Omental fat pad (tissue), 4 donors: Measurements from ENCODE around the gene NR2F6. TPM values are rescaled to one million over a fixed set of nuclear protein-coding genes. Genes with fewer than 3 reads are reported as not detected.

Experiments used
- ATAC-seq: fragments of 150-250 bp; one replicate; pipeline ENCODE4 v1.9.1; 2016; ENCODE audit warnings: mild to moderate bottlenecking, moderate library complexity; ENCODE audit not compliant: low FRiP score
- DNase-seq: peaks from one replicate; pipeline ENCODE4 v3.0.0-alpha.2; 2019; ENCODE audit warnings: low spot score
- CTCF ChIP-seq, 3 donors: fragments of 450-650 bp; IDR thresholded peaks; one replicate each; pipeline ENCODE4 v1.5.1; 2016 to 2017; ENCODE audit warnings: antibody characterized with exemption in 3 of 3, mild to moderate bottlenecking in 3 of 3, moderate library complexity in 2 of 3
- total RNA-seq, 4 donors: library from RNA; depleted of rRNA; stranded (reverse); fragments of >200 nt; gene quantifications; one replicate each; pipeline ENCODE4 v1.1.0, GENCODE V29; 2016

Gene NR2F6
- total RNA-seq, 4 donors from 2014 or later, result 16.9 to 45.4 (median 29.8) TPM

DNA sequence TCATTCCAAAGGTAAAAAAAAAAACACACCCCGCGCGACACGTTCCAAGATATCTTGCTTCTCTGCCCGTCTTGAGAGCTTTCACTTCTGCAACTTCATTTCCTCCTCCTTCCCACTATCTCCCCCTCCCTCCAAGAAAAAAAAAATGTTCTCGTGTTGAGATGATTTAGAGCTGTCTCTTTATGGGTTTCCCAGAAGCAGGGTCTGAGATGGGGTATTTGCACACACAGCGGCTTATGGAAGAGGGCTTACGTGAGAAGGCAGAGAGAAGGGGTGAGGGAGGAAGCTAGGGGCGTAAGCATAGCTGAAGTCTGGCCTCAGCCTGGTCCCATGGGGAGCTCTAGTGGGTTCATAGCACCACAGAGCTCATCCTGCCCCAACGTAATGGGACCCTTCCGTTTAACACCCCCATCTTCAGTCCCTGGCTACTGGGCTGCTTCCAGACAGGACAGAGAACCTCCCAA, 61.8 kb downstream of the NR2F6 start:
- DNase-seq (no peak), ATAC-seq (no peak)
- no peak for TF ChIP-seq CTCF (IDR thresholded peaks at IDR 0.05)

DNA sequence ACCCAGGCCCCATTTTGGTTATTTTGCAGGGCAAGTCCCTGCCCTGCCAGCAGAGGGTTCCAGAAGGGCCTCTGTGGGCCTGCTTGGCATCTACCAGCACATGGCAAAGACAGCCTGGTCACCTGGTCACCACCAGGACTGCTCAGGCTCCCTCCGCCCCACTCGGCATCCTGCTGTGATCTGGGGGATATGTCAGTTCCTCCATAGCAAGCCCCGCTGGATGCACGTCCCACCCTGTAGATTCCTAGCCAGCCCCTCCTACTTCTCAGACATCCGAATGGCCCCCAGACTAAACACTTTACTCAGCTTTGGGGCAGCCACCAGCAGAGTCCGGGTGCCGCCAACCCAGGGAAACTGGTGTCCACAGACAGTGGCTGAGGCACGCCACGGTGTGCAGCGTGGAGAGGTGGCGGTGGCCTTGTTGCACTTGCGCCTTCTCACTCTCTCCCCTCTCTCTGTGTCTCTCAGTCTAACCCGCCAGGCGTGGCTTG, 62.4 kb downstream of the NR2F6 start:
- TF ChIP-seq CTCF (IDR thresholded peaks at IDR 0.05), result no peak
- ATAC-seq (no peak), DNase-seq (no peak)

Other genes with a start within 250 kb of the NR2F6 start
- gene CPAMD8, start 219.1 kb downstream of the NR2F6 start, total RNA-seq, result 10 to 100 TPM in 2 of 4 donors, 1 to 10 TPM in 2; 4.7 to 39.6 (median 11.2) TPM
- gene HAUS8, start 170.5 kb downstream of the NR2F6 start, total RNA-seq, result 1 to 10 TPM; 4.0 to 7.3 (median 6.1) TPM
- gene MYO9B, start 170.1 kb downstream of the NR2F6 start, total RNA-seq, result 100 to 1,000 TPM in 2 of 4 donors, 10 to 100 TPM in 2; 52.7 to 149 (median 85.7) TPM
- 10 to 100 TPM; 14.5 to 22.3 (median 20.7) TPM for gene USE1, start 30.6 kb downstream of the NR2F6 start, total RNA-seq
- gene OCEL1, start 19.7 kb downstream of the NR2F6 start, total RNA-seq, result 10 to 100 TPM in 1 of 4 donors, 1 to 10 TPM in 3; 6.7 to 17.7 (median 9.3) TPM
- 10 to 100 TPM in 1 of 4 donors, 1 to 10 TPM in 3; 2.4 to 43.3 (median 5.8) TPM for gene USHBP1, start 18.8 kb upstream of the NR2F6 start, total RNA-seq
- gene BABAM1, start 21.5 kb upstream of the NR2F6 start, total RNA-seq, result 10 to 100 TPM; 46.0 to 62.1 (median 59.1) TPM
- under 1 TPM; 0.47 to 0.82 (median 0.52) TPM for gene ANKLE1, start 36.0 kb upstream of the NR2F6 start, total RNA-seq
- 10 to 100 TPM in 2 of 4 donors, 1 to 10 TPM in 2; 6.1 to 13.2 (median 11.1) TPM for gene ABHD8, start 57.5 kb upstream of the NR2F6 start, total RNA-seq
- 100 to 1,000 TPM in 3 of 4 donors, 10 to 100 TPM in 1; 87.9 to 134 (median 119) TPM for gene MRPL34, start 60.0 kb upstream of the NR2F6 start, total RNA-seq
- gene DDA1, start 63.6 kb upstream of the NR2F6 start, total RNA-seq, result 10 to 100 TPM in 3 of 4 donors, 1 to 10 TPM in 1; 4.6 to 44.4 (median 23.8) TPM
- 1 to 10 TPM; 5.5 to 6.1 (median 5.8) TPM for gene ANO8, start 88.9 kb upstream of the NR2F6 start, total RNA-seq
- gene GTPBP3, start 91.6 kb upstream of the NR2F6 start, total RNA-seq, result 10 to 100 TPM in 2 of 4 donors, 1 to 10 TPM in 2; 7.2 to 36.4 (median 12.0) TPM
- 100 to 1,000 TPM in 2 of 4 donors, 10 to 100 TPM in 2; 39.7 to 139 (median 114) TPM for gene PLVAP, start 131.4 kb upstream of the NR2F6 start, total RNA-seq
- gene CCDC194, start 148.3 kb upstream of the NR2F6 start, total RNA-seq, result 1 to 10 TPM in 1 of 4 donors, under 1 TPM in 1, not detected in 2; 0.93 to 1.7 TPM
- gene BST2, start 159.7 kb upstream of the NR2F6 start, total RNA-seq, result 100 to 1,000 TPM; 126 to 368 (median 146) TPM
- 10 to 100 TPM; 34.1 to 65.0 (median 45.9) TPM for gene MVB12A, start 174.1 kb upstream of the NR2F6 start, total RNA-seq
- gene TMEM221, start 202.7 kb upstream of the NR2F6 start, total RNA-seq, result 1 to 10 TPM in 1 of 4 donors, under 1 TPM in 2, not detected in 1; 0.38 to 1.9 (median 0.46) TPM
- gene NXNL1, start 215.0 kb upstream of the NR2F6 start, total RNA-seq, result not detected
- 10 to 100 TPM; 26.6 to 52.8 (median 40.4) TPM for gene SLC27A1, start 224.6 kb upstream of the NR2F6 start, total RNA-seq